Posterior cingulate gyrus (tissue), 11 donors: Measurements from ENCODE around the gene SLC8B1.
A peak's percentile ranks its signal among the peaks of the same experiment; 100 is the strongest.

ENCODE experiments used
- DNase-seq, 10 donors: peaks; one replicate each; pipeline versions ENCODE4 v3.0.0 to v3.0.0-alpha.2; 2020 to 2021; ENCODE audit warnings: mixed read lengths in 3 of 10
- intact Hi-C: fragments of 100-400 bp; cut with DNase I; formaldehyde crosslinking; loops from one replicate; pipeline ENCODE4 v1.15.1; 2023

SLC8B1 gene

GRCh38 chr12:113276946-113277500, 57.9 kb downstream of the SLC8B1 start:
- intact Hi-C loops: no loop called here
- DNase-seq: peak in 2 of 10 donors; percentile 27 to 47

DNA sequence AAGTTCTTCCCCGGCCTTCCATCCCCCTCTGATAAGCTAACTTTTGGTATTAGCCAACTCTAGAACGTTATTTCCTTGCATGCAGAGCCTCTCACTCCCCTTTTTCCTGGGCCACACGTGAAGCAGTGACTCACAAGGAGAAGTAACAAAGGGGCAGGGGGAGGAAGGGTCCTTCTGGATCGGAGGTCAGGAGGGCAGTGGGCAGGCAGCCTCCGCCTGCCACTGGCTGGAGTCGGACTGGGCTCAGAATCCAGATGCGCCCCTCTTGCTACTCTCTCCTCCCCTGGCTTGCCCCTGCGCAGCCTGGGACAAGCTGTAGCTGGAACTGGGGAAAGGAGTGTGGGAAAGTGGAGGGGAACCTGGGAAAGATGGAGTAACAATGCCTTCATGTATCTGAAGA, 58.6 kb downstream of the SLC8B1 start:
- peak in 2 of 10 donors; percentile 19 to 76 for DNase-seq
- intact Hi-C loops: no loop called here

DNA sequence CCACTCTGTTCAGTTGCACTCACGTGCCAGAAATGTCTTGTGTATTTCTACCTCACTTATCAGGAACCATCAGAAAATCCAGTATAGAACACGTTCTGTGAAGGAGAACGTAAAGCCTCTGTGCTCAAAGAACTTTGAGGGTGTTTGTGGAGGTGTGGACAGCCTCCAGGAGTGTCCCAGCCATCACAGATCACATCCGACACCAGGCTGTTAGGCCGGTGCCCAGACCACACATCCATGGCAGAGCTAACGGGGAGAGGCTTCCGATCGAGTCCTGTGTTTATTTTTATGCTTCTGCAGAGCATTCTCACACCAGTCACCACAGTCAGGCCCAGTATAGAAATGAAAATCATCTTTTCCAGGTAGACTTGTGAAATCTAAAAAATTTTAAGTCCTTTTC, 60.1 kb downstream of the SLC8B1 start:
- intact Hi-C loops: no loop called here
- peak in 2 of 10 donors; percentile 11 to 15 for DNase-seq

- intact Hi-C loops: no loop called here
Measured at GRCh38 chr12:113273053-113273725, 61.7 kb downstream of the SLC8B1 start.

GRCh38 chr12:113271853-113272561, 62.9 kb downstream of the SLC8B1 start:
- DNase-seq: peak in 8 of 10 donors; percentile 44 to 93 (median 71)

More at GRCh38 chr12:113273053-113273725, 61.7 kb downstream of the SLC8B1 start:
- peak in 3 of 10 donors; percentile 24 to 82 (median 75) for DNase-seq

GRCh38 chr12:113271466-113271852, 63.5 kb downstream of the SLC8B1 start:
- intact Hi-C loops: no loop called here
- no peak for DNase-seq

More at GRCh38 chr12:113271853-113272561, 62.9 kb downstream of the SLC8B1 start:
- intact Hi-C loops: no loop called here

- peak in 2 of 10 donors; percentile 30 to 50 for DNase-seq
- intact Hi-C loops: no loop called here
Measured at GRCh38 chr12:113270709-113271009, 64.2 kb downstream of the SLC8B1 start.

GRCh38 chr12:113269257-113269943, 65.5 kb downstream of the SLC8B1 start:
- peak in 2 of 10 donors; percentile 32 to 48 for DNase-seq
- intact Hi-C loops: no loop called here

GRCh38 chr12:113268621-113269020, 66.3 kb downstream of the SLC8B1 start:
- intact Hi-C loops: no loop called here
- DNase-seq: peak in 2 of 10 donors; percentile 70 to 80

DNA sequence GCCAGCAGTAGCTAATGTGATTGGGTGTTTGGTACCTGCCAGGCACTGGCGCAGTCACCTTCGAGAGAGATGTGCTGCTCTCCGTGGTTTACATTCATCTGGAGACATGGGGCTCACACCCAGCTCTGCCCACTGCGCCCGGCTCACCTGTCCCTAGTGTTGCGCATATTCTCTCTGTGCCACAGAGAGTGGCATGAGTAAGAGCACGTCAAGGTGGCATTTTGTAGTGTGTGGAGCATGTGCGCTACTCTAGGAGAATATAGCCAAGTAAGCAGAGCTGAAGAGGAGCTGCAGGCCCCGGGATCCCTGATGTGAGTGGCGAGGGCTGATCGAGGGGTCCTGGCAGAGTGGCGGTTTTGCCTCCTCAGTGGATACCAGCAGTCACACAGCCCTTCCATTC, 66.8 kb downstream of the SLC8B1 start:
- intact Hi-C loops: no loop called here
- peak in 1 of 10 donors; percentile 40 for DNase-seq

- intact Hi-C loops: no loop called here
- DNase-seq: peak in 2 of 10 donors; percentile 14 to 61
Measured at GRCh38 chr12:113267621-113268020, 67.3 kb downstream of the SLC8B1 start.

GRCh38 chr12:113266106-113266895, 68.6 kb downstream of the SLC8B1 start:
- intact Hi-C loops: no loop called here
- peak in 3 of 10 donors; percentile 0 to 70 (median 41) for DNase-seq

- DNase-seq: peak in 4 of 10 donors; percentile 6 to 69 (median 48)
- intact Hi-C loops: no loop called here
Measured at GRCh38 chr12:113263431-113263963, 71.4 kb downstream of the SLC8B1 start.

DNA sequence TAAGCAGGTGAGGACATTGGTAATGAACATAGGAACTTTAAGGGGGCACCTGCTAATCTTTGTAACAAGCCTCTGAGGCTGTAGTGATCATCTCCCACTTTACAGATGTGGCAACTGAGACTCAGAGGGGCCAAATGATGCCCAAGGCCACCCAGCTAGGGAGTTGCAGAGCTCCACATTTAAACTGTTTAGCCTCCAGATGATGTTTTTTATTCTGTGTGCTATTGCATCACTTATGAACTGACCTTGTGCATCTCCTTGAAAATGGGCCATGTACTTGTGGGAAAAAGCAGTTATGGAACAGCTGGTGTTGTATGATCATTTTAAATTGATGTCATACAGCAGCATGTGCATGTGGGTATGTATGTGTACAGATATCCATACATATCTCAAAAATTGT, 72.2 kb downstream of the SLC8B1 start:
- DNase-seq: no peak
- intact Hi-C loops: no loop called here

DNA sequence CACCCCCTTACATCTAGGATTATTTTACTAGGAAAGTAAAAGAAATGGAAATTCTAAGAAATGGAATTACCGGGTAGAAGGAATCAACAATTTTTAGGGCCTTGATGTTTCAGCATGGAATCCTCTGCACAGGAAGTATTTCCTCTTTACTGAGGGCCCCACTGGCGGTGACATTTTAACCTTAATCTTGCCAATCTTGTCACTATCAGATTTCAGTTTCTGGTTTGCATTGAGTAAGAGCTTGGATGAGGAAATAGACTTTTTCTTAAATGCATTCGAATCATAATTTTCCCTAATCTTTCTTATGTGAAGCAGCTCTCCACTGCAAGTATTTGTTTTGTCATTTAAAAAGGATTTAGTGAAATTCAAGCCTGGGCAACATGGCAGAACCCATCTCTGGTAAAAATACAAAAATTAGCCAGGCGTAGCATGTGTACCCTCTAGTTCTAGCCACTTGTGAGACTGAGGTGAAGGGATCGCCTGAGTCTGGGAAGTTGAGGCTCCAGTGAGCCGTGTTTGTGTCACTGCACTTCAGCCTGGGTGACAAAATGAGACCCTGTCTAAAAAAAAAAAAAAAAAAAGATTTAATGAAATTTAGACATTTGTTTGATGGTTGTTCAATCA, 73.0 kb downstream of the SLC8B1 start:
- peak in 1 of 10 donors; percentile 29 for DNase-seq
- intact Hi-C loops: no loop called here

DNA sequence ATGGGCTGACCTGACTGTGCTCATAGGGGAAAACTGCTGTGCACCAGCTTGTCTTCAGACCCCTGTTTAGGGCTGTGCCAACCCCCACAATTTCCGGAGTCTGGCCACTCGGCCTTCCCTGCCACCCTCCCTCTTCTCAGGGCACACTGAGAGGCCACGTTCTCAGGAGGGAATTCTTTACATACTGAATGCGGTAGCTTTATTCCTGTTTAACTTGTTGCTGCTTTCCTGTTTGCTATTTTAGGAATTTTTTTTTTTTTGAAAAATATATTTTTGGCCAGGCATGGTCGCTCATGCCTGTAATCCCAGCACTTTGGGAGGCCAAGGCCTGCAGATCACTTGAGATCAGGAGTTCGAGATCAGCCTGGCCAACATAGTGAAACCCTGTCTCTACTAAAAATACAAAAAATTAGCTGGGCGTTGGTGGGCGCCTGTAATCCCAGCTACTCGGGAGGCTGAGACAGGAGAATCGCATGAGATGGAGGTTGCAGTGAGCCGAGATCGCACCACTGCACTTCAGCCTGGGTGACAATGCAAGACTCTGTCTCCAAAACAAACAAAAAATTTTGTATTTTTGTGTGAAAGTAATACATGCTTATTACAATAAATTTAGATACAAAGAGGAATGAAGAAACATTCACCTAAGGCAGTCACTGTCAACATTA, 74.1 kb downstream of the SLC8B1 start:
- DNase-seq: peak in 3 of 10 donors; percentile 32 to 57 (median 55)
- intact Hi-C loops: no loop called here

GRCh38 chr12:113260127-113260526, 74.8 kb downstream of the SLC8B1 start:
- intact Hi-C loops: no loop called here

GRCh38 chr12:113257564-113257963, 77.3 kb downstream of the SLC8B1 start:
- no peak for DNase-seq
- intact Hi-C loops: no loop called here

More at GRCh38 chr12:113260127-113260526, 74.8 kb downstream of the SLC8B1 start:
- peak in 3 of 10 donors; percentile 10 to 36 (median 30) for DNase-seq

DNA sequence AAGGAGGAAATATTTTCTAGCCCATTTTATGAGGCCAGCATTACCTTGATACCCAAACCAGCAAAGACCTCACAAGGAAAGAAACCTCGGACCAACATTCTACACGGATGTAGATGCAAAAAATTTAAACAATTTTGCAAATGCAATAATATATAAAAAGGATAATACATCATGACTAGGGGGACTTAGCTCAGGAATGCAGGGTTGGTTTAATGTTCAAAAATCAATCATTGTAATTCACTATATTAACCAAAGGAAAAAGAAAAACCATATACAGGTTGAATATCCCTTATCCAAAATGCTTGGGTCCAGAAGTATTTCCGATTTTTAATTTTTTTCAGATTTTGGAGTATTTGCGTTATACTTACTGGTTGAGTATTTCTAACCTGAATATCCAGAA, 80.6 kb downstream of the SLC8B1 start:
- no peak for DNase-seq
- intact Hi-C loops: no loop called here
